ENCODE results near the gene SUN5.

The SUN5 gene

GRCh38 chr20:33000802-33001466 is 3.3 kb downstream of the SUN5 start:
- Histone ChIP-seq H3K9me3 (ENCODE audit: control insufficient read depth, insufficient read depth, low read length) (peaks cover 5% of the 10 kb centered on the region; the same call in 1 of the 2 replicates), H3K36me3 (ENCODE audit: insufficient read depth, low read length) (no peaks in the 10 kb centered on the region), H3K9ac (ENCODE audit: low read depth, low read length) (no peak overlapping the region), H3K4me1 (ENCODE audit: insufficient read depth, low read length) (no peaks in the 10 kb centered on the region; the same call in 1 of the 2 replicates)

GRCh38 chr20:32999603-33000250 is 4.5 kb downstream of the SUN5 start:
- Histone ChIP-seq H3K9me3 (ENCODE audit: control insufficient read depth, insufficient read depth, low read length) (no peaks in the 10 kb centered on the region), H3K36me3 (ENCODE audit: insufficient read depth, low read length) (no peaks in the 10 kb centered on the region), H3K9ac (ENCODE audit: low read depth, low read length) (no peak overlapping the region), H3K4me1 (ENCODE audit: insufficient read depth, low read length) (no peaks in the 10 kb centered on the region; the same call in 1 of the 2 replicates)

DNA sequence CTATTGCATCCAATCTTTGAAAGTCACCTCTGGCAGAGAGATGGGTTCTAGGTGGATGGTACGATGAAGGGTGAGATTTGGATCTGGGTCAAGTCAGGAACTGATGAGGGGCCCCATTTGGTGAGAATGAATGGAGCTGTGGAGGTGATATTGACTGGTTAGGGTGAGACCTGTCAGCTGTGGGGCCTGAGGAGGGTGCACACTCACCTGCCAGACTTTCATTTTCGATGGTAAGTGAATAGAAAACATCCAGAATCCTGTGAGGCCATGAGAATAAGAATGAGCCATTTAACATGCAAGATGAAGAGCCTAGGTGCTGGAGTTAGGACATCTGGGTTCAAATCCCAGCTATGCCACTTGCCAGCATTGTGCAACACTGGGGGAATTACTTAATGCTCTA is 6.8 kb downstream of the SUN5 start:
- no peaks in the 10 kb centered on the region for H3K36me3 ChIP-seq (ENCODE audit: insufficient read depth, low read length)
- no peak overlapping the region for H3K9ac ChIP-seq (ENCODE audit: low read depth, low read length)
- H3K4me1 ChIP-seq (ENCODE audit: insufficient read depth, low read length), result no peaks in the 10 kb centered on the region; the same call in 1 of the 2 replicates
- H3K9me3 ChIP-seq (ENCODE audit: control insufficient read depth, insufficient read depth, low read length), result no peaks in the 10 kb centered on the region

GRCh38 chr20:32995802-32996201 is 8.4 kb downstream of the SUN5 start:
- no peaks in the 10 kb centered on the region for H3K36me3 ChIP-seq (ENCODE audit: insufficient read depth, low read length)
- H3K9me3 ChIP-seq (ENCODE audit: control insufficient read depth, insufficient read depth, low read length), result no peaks in the 10 kb centered on the region
- no peaks in the 10 kb centered on the region for H3K4me1 ChIP-seq (ENCODE audit: insufficient read depth, low read length)
- H3K9ac ChIP-seq (ENCODE audit: low read depth, low read length), result no peak overlapping the region

- H3K9ac ChIP-seq (ENCODE audit: low read depth, low read length), result no peak overlapping the region
- no peaks in the 10 kb centered on the region for H3K9me3 ChIP-seq (ENCODE audit: control insufficient read depth, insufficient read depth, low read length)
- no peaks in the 10 kb centered on the region for H3K4me1 ChIP-seq (ENCODE audit: insufficient read depth, low read length)
- H3K36me3 ChIP-seq (ENCODE audit: insufficient read depth, low read length), result no peaks in the 10 kb centered on the region
These were observed 10.7 kb downstream of the SUN5 start for GRCh38 chr20:32993496-32994050.

DNA sequence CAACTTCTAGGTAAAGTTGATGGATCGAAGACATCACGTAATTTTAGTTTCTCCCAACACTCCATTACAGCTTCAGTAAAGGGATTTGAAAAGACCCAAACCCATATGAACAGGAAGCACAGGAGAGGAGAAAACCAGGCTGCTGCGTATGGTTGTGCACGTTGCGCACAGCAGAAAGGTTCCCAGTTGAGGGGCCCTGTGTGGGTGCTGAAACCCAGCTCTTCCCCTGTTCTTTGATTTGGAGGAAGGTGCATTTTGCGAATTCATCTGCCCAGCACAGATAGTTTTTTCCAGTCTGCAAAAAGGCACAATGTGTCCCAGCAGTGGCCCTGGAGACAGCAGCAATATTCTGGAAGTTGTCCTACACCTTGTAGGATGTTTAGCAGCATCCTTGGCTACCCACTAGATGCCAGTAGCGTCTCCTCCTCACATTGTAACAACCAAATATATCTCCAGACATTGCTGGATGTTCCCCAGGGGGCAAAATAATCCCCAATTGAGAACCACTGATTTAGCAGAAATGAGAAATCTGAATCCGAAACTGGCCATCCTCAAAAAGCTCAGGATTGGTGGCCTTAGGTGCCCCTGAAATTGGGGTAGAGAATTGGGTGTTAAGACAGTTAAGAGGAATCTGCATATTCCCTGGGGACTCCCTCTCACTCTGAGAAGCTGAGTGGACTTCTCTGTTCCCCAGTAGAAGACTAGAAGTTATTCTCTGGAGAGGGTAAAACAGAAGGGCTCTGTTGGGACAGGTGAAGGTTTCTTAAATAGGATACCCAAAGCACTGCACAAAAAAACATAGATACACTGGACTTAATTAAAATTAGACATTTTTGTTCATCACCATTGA is 12.2 kb downstream of the SUN5 start:
- H3K4me1 ChIP-seq (ENCODE audit: insufficient read depth, low read length), result no peaks in the 10 kb centered on the region
- no peaks in the 10 kb centered on the region for H3K9me3 ChIP-seq (ENCODE audit: control insufficient read depth, insufficient read depth, low read length)
- no peak overlapping the region for H3K9ac ChIP-seq (ENCODE audit: low read depth, low read length)
- no peaks in the 10 kb centered on the region for H3K36me3 ChIP-seq (ENCODE audit: insufficient read depth, low read length)

DNA sequence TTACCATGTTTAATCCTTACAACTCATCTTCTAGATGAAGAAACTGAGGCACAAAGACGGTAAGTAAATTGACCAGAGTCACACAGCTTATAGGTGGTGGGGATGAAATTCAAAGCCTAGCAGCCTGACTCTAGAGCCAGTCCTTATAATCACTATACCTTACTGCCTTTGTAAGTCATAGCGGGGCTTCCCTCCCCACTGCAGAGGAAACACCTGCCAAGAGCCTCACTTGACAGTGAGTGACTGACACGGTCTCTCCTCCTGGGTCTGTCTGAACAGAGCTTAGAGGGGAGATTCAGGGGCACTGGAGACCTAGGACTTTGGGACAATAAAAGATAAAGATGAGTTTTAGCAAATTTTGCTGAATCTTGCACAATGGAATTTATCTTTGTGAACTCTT is 12.8 kb downstream of the SUN5 start:
- no peaks in the 10 kb centered on the region for H3K9me3 ChIP-seq (ENCODE audit: control insufficient read depth, insufficient read depth, low read length)
- H3K9ac ChIP-seq (ENCODE audit: low read depth, low read length), result no peak overlapping the region
- H3K4me1 ChIP-seq (ENCODE audit: insufficient read depth, low read length), result no peaks in the 10 kb centered on the region
- no peaks in the 10 kb centered on the region for H3K36me3 ChIP-seq (ENCODE audit: insufficient read depth, low read length)

DNA sequence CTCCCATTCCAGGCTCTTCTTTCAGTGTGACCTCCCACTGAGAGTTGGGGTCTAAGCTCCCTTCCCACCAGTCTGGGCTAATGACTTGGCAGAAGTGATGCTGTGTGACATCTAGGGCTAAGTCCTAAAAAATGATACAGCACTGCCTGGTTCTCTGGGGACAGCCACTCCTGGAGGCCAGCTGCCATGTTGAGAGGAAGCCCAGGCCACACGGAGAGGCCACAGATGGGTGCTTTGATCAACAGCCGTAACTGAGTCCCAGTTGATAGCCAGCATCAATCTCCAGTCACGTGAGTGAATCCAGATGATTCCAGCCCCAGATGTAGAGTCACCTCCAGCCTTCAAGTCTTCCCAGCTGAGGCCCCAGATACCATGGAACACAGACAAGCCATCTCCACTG is 13.8 kb downstream of the SUN5 start:
- Histone ChIP-seq H3K9ac (ENCODE audit: low read depth, low read length) (no peak overlapping the region), H3K9me3 (ENCODE audit: control insufficient read depth, insufficient read depth, low read length) (no peaks in the 10 kb centered on the region), H3K36me3 (ENCODE audit: insufficient read depth, low read length) (no peaks in the 10 kb centered on the region), H3K4me1 (ENCODE audit: insufficient read depth, low read length) (no peaks in the 10 kb centered on the region; the same call in 1 of the 2 replicates)

- Histone ChIP-seq H3K9me3 (ENCODE audit: control insufficient read depth, insufficient read depth, low read length) (no peaks in the 10 kb centered on the region), H3K4me1 (ENCODE audit: insufficient read depth, low read length) (no peaks in the 10 kb centered on the region; the same call in 1 of the 2 replicates), H3K9ac (ENCODE audit: low read depth, low read length) (no peak overlapping the region), H3K36me3 (ENCODE audit: insufficient read depth, low read length) (no peaks in the 10 kb centered on the region)
These were observed 14.5 kb downstream of the SUN5 start for GRCh38 chr20:32989507-32990283.

DNA sequence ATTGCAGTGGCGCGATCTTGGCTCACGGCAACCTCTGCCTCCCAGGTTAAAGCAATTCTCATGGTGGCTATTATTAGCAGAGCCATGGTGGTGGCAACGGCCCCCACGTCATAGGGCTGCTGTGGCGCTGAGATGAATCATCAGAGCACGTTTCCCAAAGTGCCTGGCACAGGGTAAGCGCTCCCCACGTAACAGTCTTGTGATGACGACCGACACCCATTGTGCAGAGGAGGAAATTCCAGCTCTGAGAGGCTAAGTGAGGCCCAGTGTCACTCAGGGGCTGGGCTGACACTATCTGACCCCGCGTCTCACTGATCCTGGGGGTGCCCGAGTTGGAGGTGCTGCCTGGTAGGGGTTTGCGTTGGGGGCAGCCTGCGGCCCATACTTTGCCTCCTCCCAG is 16.2 kb downstream of the SUN5 start:
- Histone ChIP-seq H3K9me3 (ENCODE audit: control insufficient read depth, insufficient read depth, low read length) (no peaks in the 10 kb centered on the region), H3K4me1 (ENCODE audit: insufficient read depth, low read length) (no peaks in the 10 kb centered on the region; the same call in 1 of the 2 replicates), H3K36me3 (ENCODE audit: insufficient read depth, low read length) (no peaks in the 10 kb centered on the region)

DNA sequence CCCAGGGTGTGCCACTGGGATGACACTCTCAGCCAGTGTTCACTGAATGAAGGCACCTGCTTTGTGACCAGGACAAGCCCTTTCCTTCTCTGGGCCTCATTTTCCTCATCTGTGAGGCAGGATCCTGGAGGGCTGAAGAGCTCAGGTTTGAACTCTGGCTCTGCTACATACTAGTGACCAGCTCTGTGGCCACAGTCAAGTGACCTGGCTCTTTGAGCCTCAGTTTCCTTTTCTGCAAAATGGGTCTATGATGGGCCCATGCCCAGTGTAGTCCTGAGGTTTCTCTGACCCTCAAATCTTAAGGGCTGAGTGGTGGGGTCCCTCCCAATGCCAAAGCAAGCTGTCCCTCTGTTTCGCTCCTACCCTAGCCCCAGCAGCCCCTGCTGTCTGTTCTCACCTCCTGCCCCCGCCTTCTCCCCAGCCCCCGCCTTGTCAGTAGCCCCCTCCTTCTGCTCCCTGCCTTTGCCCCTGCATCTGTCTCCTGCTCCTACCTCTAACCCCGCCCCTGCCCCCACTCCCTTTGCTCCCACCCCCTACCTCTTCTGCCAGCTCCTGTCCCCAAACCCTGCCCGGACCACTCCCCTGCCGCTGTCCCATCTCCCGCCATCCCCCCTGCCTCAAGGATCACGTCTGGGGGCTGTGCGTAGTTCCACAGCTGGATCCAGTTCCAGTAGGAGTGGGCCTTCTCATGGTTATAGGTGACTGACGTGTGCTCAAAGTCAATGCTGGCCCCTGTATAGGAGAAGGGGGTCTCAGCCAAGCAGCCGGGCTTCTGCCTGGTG is 17.0 kb downstream of the SUN5 start:
- Histone ChIP-seq H3K9ac (ENCODE audit: low read depth, low read length) (no peak overlapping the region), H3K4me1 (ENCODE audit: insufficient read depth, low read length) (no peaks in the 10 kb centered on the region; the same call in 1 of the 2 replicates), H3K9me3 (ENCODE audit: control insufficient read depth, insufficient read depth, low read length) (no peaks in the 10 kb centered on the region), H3K36me3 (ENCODE audit: insufficient read depth, low read length) (no peaks in the 10 kb centered on the region)

More for the DNA sequence above, 16.2 kb downstream of the SUN5 start:
- H3K9ac ChIP-seq (ENCODE audit: low read depth, low read length), result no peak overlapping the region

DNA sequence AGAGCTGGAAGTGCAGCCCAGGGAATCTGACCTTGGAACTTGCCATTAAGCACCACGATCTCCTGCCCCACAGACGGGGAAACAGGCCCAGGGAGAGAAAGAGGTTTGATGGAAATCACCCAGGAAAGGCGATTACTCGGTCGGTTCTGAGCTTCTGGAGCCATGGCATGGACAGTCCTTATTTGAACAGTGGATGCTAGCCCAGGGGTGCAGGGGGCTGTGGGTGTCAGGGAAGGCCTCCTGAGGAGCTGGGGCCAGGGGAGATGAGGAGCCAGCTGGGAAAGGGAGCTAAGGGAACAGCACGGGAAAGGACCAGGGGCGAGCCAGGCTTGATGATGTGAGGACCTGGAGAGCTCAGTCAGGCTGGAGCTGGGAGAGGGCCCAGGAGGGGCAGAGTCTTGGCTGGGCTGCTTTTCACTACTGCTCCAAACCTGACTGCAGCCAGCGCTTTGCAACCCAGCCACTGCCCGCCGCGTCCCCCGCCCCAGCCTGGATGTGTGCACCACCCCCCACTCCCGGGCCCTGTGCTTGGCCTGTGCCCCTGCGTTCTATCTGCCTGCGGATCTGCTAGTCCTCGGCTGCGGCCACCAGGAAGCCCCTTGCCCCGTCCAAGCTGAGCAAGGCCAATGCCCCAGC is 17.8 kb downstream of the SUN5 start:
- no peaks in the 10 kb centered on the region; the same call in 1 of the 2 replicates for H3K4me1 ChIP-seq (ENCODE audit: insufficient read depth, low read length)
- no peak overlapping the region for H3K9ac ChIP-seq (ENCODE audit: low read depth, low read length)
- H3K36me3 ChIP-seq (ENCODE audit: insufficient read depth, low read length), result no peaks in the 10 kb centered on the region
- H3K9me3 ChIP-seq (ENCODE audit: control insufficient read depth, insufficient read depth, low read length), result no peaks in the 10 kb centered on the region

- Histone ChIP-seq H3K9ac (ENCODE audit: low read depth, low read length) (no peak overlapping the region), H3K4me1 (ENCODE audit: insufficient read depth, low read length) (no peaks in the 10 kb centered on the region; the same call in 1 of the 2 replicates), H3K9me3 (ENCODE audit: control insufficient read depth, insufficient read depth, low read length) (no peaks in the 10 kb centered on the region), H3K36me3 (ENCODE audit: insufficient read depth, low read length) (no peaks in the 10 kb centered on the region)
These were observed 18.6 kb downstream of the SUN5 start for GRCh38 chr20:32985596-32985995.

Measured in ES-I3 (cell line).